Measurements from ENCODE around the gene FNDC3B.

- TF ChIP-seq CTCF (IDR thresholded peaks at IDR 0.05) (no peak), EZH2 (IDR thresholded peaks at IDR 0.05; ENCODE audit: borderline replicate concordance, insufficient read depth, low read depth, low read length, poor library complexity, severe bottlenecking) (no peak)
Observed at GRCh38 chr3:172107403-172107802, 68.0 kb downstream of the FNDC3B start.

Data from B cell (primary cell).